GM18507 (cell line): ENCODE results near the gene OR2AJ1.

Experiments
- DNase-seq: peaks from one replicate; pipeline ENCODE4 v3.0.0; 2011; ENCODE audit warnings: low read depth; ENCODE audit not compliant: insufficient read length; ENCODE audit errors: extremely low spot score
- FAIRE-seq: peaks from 2 replicates; lab custom pipeline; 2011; peaks lifted over from hg19 to GRCh38; lab: Jason Lieb, UNC

OR2AJ1 gene

DNA sequence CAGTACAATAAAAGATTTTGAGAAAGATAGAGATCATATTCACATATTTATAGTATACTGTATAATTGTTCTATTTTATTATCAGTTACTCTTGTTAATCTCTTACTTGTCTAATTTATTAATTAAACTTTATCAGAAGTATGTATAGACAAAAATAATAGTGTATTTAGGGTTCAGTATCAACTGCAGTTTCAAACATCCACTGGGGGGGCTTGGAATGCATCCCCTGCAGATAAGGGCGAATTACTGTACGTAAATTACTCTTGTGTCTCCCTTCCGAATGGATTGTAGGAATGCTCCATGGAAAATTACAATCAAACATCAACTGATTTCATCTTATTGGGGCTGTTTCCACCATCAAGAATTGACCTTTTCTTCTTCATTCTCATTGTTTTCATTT is 23.9 kb downstream of the OR2AJ1 start, which contains the start of gene OR2L8:
Gene OR2L8, plus strand, starts transcription at position 301 of the 400 bp plus-strand sequence. Its CDS starts 0 bp downstream, at position 301.
- FAIRE-seq: no peak
- DNase-seq: no peak

- DNase-seq (no peak), FAIRE-seq (no peak)
Measured at GRCh38 chr1:247953408-247953807, 28.7 kb downstream of the OR2AJ1 start.

- FAIRE-seq: no peak
Measured at GRCh38 chr1:247961791-247962190, 37.1 kb downstream of the OR2AJ1 start.

DNA sequence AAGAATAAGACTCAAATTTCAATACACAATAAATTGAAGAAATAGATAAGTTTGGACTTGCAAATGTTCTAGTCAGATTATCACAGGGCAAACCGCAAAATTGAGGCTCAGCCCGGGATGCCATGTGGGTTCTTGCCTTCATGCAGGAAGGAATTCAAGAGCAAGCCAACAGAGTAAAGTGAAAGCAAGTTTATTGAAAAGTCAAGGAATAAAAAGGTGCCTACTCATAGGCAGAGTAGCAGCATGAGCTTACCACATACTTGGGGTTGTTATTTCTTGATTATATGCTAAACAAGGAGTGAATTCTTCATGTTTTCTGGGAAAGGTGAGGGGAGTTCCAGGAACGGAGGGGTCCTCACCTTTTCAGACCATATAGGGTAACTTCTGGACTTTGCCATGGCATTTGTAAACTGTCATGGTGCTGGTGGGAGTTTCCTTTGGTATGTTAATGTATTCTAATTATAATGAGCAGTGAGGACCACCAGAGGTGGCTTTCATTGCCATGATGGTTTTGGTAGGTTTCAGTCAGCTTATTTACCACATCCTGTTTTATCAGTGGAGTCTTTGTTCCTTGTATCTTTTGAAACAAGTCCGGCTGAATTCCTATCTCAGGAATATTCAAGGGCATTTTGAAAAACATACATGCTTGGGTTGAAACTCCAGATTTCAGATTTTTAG is 38.4 kb downstream of the OR2AJ1 start:
- DNase-seq (no peak), FAIRE-seq (no peak)

More at GRCh38 chr1:247961791-247962190, 37.1 kb downstream of the OR2AJ1 start:
- no peak for DNase-seq

GRCh38 chr1:247964933-247965332 is 40.2 kb downstream of the OR2AJ1 start, which contains the start of gene OR2AK2:
TSS of gene OR2AK2 (plus strand) at chr1:247965233. CDS start at chr1:247965377, 144 bp downstream.
- DNase-seq: no peak
- no peak for FAIRE-seq

DNA sequence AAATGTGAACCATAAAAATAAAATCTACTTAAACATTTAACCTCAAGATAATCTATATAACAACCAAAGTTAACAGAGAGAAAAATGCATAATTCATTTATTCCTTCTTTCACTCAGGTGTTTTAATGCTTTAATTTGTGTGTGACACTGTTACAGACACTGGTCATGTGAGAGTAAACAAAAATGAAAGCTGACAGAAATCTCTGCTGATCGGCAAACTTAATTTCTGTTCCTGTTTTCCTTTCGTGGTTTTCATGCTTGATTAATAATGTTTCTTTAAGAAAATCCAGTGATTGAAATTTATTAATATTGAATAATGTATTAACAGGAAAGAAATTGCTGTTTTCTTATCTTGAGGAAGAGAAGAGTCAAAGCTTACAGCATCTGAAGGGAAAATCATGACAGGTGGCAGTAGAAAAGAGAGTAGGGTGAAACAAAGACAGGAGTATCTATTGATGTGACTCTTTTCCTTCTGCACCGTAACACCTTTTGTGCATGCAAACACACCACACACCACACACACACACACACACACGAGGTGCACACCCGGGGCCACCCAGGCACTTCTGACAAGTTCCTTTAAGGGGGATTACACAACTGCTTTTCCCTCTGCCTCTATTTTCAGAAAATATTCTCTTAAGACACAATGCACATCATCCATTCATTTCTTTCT is 42.0 kb downstream of the OR2AJ1 start:
- FAIRE-seq: peak; percentile 70
- peak; percentile 8 for DNase-seq
